Mucosa of gallbladder (tissue), 1 donor: ENCODE data around the gene ZBTB8B. TPM values are rescaled to one million over a fixed set of nuclear protein-coding genes. Genes with fewer than 3 reads are reported as not detected.
A peak's percentile ranks its signal among the peaks of the same experiment; 100 is the strongest.
"Not testable (repeated sequence)": the region's sequence is repeated elsewhere in the genome, so short reads cannot be mapped to it uniquely, and the experiment has no call there.

ENCODE experiments used
- DNase-seq: peaks from one replicate; pipeline ENCODE4 v3.0.0-alpha.2; 2020; ENCODE audit warnings: low spot score
- total RNA-seq: library from RNA; stranded (reverse); gene quantifications from one replicate; pipeline ENCODE4 v1.2.1, GENCODE V29; 2021
- donor health status: DM: no; HTN: no; CAD: no.

The ZBTB8B gene
- total RNA-seq, result 0.03 TPM

DNA sequence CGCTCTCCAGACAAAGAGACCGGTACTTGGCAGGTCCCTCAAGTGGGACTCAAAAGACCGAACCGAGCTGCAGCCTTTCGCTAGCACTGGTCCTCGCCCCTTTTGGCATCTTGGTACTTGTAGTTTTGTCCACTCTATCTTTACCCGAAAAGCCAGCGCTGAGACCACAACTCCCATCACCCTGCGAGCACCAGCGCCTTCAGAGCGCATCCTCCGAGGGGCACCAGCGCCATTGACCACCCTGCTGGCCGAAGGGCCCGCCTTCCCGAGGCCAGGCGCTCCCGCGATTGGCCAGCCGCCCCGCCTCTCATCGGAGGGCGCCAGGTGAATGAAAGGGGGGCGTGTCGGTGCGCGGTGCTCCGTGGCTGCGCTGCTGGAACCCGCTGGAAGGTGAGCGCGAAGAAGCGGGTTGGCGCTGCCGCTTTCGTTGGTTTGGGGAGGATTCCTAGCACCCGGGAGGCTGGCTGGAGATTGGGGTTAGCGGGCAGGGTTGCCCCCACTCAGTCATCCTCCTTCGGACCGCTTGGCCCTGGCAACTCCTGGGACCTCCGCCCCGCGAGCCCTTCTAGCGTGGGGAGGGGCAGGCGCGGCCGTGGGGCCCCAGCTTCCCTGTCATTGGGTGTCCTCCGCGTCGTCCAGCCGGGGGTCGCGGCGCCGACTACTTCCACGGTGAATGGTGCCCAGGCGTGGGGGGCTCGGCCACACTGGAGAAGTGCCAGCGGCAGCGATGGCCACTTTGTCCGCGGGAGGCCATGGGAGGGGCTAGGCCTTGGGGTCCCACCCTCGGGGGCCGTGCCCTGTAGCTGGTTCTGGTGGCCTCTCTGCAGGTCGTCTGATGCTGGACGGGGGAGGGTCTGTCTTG lies at the start of gene ZBTB8B:
Gene ZBTB8B, plus strand, starts transcription at position 357 of the 862 bp plus-strand sequence. CDS start 5,553 bp downstream, outside the sequence.
- peak; percentile 56 for DNase-seq

DNA sequence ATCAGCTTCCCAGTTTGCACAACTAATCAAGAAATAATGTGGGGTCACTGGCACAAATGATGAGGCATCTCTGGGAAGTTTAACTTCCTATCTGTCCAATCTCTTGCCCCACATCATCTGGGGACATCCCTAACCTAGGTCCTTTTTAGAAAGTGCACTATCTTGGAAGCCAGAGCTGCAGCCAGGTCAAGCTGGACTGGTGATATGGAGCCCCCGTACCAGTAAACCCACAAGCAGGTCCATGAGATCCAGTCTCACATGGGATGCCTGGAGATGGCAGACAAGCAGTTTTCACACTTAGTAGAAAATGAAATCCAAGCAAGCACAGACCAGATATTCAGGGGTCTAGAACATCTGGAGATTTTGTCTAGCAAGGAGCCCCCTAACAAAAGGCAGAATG lies 43.1 kb upstream of the ZBTB8B start:
- no peak for DNase-seq

DNA sequence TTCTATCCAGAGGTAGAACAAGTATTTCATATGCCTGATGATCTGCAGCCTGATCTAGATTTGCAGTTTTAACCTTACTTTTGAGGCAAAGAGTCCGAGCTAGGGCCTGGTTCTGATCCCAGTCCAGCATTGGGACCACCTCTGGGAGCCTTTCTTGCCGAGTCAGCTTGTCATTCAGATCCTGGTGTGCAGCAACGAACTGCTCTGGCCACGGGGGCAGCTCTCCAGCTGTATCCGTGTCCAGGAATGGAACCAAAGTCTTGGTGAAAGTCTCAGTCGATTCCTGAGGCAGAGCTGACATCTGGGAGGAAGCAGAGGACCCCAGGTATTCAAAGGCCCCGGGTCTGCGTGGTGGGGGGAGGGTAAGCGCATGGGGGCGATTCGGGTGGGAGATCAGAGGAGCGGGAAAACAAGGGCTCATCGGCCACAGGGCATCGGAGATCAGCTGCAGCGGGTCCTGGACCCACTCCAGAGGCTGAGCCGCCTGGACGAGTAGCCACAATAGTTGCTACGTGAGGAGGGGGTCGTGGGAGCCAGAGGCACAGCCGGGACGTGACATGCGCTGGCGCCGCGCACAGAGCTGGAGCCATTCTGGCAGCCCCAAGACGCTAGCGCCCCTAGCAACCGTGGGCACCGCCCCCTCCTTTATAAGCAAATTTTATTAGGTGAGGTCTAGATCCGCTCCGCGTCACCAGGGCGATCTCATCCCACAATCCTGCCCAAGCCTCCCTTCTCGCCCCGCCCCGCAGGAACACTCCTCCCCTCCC lies 38.2 kb upstream of the ZBTB8B start:
- DNase-seq, result no peak

- DNase-seq, result no peak
These were observed 37.5 kb upstream of the ZBTB8B start for GRCh38 chr1:32427264-32427963.

DNA sequence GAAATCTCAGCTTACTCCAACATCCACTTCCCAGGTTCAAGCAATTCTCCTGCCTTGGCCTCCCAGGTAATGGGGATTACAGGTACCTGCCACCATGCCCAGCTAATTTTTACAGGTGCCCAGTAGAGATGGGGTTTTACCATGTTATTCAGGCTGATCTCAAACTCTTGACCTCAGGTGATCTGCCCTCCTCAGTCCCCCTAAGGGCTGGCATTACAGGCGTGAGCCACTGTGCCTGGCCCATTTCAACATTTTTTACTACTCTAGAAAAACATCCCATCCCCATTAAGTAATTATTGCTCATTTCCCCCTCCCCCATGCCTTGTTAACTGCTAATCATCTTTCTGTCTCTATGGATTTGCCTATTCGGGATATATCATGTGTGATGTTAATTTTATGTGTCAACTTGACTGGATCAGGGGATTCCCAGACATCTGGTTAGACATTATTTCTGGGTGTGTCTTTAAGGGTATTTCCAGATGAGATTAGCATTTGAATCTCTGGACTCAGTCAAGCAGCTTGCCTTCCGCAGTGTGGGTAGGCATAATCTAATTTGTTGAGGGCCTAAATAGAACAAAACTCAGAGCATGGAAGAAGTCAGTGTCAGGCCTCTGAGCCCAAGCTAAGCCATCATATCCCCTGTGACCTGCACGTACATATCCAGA lies 33.0 kb upstream of the ZBTB8B start:
- DNase-seq, result no peak

DNA sequence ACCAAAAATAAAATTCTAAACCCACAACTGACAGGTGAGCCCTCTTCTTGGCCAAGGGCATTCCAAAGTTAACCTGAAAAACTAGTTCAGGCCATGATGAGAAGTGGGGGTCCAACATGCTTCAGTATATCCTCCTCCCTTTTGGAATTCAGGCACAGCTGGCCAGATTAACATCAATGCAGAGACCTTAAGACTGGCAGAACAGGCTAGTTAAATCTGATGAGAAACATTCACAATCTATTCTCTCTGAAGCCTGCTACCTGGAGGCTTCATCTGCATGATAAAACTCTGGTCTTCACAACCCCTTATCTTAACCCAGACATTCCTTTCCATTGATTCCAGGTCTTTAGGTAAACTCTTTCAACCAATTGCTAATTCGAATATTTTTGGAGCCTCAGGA lies 26.7 kb upstream of the ZBTB8B start:
- no peak for DNase-seq

- not testable (repeated sequence) for DNase-seq
These were observed 26.1 kb upstream of the ZBTB8B start for GRCh38 chr1:32438777-32439176.

DNA sequence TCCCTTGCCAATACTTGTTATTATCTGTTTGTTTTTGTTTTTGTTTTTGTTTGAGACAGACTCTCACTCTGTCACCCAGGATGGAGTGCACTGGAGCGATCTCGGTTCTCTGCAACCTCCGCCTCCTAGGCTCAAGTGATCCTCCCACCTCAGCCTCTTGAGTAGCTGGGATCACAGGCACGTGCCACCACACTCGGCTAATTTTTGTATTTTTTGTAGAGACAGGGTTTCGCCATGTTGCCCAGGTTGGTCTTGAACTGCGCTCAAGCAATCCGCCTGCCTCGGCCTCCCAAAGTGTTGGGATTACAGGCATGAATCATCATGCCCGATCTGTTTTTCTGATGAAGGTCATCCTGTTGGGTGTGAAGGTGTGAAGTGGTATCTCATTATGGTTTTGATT lies 23.4 kb upstream of the ZBTB8B start:
- not testable (repeated sequence) for DNase-seq

- no peak for DNase-seq
These were observed 17.2 kb upstream of the ZBTB8B start for GRCh38 chr1:32447469-32448185.

GRCh38 chr1:32448186-32448772 lies 16.6 kb upstream of the ZBTB8B start:
- peak; percentile 77 for DNase-seq

DNA sequence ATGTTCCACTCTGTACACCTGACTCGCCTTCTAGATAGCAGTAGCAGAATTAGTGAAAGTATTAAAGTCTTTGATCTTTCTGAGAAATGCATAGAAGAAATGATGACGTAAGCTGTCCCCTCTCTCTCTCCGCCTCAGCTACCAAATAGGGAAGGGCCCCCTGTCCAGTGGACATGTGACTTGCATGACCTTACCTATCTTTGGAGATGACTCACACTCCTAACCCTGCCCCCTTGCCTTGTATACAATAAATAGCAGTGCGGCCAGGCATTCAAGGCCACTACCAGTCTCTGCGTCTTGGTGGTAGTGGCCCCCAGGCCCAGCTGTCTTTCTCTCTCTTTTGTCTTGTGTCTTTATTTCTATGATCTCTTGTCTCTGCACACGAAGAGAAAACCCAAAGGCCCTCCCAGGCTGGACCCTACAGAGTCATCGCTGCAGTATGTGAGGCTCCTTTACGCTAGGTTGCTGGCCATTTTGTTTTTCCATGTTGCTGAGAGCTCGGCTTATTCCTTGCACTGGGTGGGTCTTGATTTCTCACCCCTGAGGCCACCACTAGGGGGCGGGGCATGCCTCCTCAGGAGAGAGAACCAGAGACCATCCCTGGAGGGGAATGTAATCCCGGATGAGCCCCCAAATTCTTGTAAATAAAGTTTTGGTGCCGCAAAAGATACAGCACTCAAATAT lies 16.0 kb upstream of the ZBTB8B start:
- DNase-seq, result no peak

DNA sequence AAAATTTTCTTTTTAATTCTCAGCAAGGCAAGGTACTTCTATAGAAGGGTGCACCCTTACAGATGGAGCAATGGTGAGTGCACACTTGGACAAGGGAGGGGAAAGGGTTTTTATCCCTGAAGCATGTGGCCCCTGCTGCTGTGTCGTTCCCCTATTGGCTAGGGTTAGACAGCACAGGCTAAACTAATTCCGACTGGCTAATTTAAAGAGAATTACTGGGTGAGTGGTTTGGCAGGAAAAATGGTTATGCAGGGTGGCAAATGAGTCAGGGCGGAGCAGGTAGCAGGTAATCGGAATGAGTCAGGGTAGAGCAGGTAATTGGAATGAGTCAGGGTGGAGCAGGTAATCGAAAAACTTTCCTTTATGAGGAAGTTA lies 15.4 kb upstream of the ZBTB8B start:
- DNase-seq, result not testable (repeated sequence)

- DNase-seq, result peak; percentile 15
These were observed 10.1 kb upstream of the ZBTB8B start for GRCh38 chr1:32454726-32455125.

- no peak for DNase-seq
These were observed 8.9 kb upstream of the ZBTB8B start for GRCh38 chr1:32455958-32456357.

GRCh38 chr1:32458798-32459197 lies 6.1 kb upstream of the ZBTB8B start:
- not testable (repeated sequence) for DNase-seq

DNA sequence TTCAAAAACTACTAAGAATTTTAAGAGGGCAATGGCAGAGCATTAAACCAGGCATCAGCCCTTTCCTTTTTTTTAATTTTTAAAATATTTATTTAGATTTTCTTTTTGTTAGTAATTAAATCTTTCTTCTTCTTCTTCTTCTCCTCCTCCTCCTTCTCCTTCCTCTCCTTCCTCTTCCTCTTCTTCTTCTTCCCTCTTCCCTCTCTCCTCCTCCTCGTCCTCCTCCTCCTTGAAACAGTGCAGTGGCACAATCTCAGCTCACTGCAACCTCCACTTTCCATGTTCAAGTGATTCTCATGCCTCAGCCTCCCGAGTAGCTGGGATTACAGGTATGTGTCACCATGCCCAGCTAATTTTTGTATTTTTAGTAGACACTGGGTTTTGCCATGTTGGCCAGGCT lies 1.9 kb upstream of the ZBTB8B start:
- DNase-seq, result not testable (repeated sequence)

DNA sequence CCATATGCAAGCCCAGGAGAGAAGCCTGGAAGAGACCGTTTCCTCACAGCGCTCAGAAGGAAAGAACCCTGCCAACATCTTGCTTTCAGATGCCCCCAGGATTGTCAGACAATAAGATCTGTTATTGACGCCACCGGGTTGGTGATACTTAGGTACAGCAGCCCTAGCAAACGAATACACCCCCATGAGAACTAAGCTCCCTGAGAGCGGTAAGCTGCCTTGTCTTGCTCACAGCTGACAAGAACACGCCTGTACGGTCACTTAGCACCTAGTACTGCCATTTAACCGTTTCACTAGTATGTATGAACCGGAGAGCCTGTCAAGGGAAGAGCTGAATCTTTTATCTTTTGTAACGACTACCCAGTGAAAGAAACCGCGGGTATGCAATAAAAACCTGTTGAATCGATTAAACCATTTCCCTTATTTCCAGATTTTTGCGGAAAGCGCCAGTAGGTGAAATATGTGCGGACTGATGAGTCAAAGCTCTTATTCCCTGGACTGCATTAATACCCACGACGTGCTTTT lies 619 bp upstream of the ZBTB8B start:
- DNase-seq, result no peak

GRCh38 chr1:32465578-32465933 lies 684 bp downstream of the ZBTB8B start:
- DNase-seq, result no peak

- no peak for DNase-seq
These were observed 1.9 kb downstream of the ZBTB8B start for GRCh38 chr1:32466761-32467160.

- no peak for DNase-seq
These were observed 3.9 kb downstream of the ZBTB8B start for GRCh38 chr1:32468791-32469190.
